Smooth muscle cell (in vitro differentiated cells): ENCODE measurements around the gene IL1RAPL1. TPM values are rescaled to one million over a fixed set of nuclear protein-coding genes. Genes with fewer than 3 reads are reported as not detected.

ENCODE experiments used
- DNase-seq: peaks from one replicate; lab custom pipeline; 2025; ENCODE audit not compliant: unreplicated experiment; lab: John Stamatoyannopoulos, UW
- H2AFZ ChIP-seq: fragments of 200-600 bp; sonication (generic); 2 replicates; pipeline ENCODE4 v1.6.0; 2016; ENCODE audit warnings: antibody characterized with exemption, low read depth, mild to moderate bottlenecking
- H3F3A ChIP-seq: fragments of 200-600 bp; sonication (generic); 2 replicates; pipeline ENCODE4 v1.6.0; 2017; ENCODE audit warnings: antibody characterized with exemption, low read depth
- H3K27ac ChIP-seq: fragments of 200-600 bp; sonication (generic); 2 replicates; pipeline ENCODE4 v1.5.1; 2016; ENCODE audit warnings: low read depth, mild to moderate bottlenecking
- H3K27me3 ChIP-seq: fragments of 200-600 bp; sonication (generic); 2 replicates; pipeline ENCODE4 v1.6.1; 2016; ENCODE audit warnings: low read depth, mild to moderate bottlenecking
- H3K36me3 ChIP-seq: fragments of 200-600 bp; sonication (generic); 2 replicates; pipeline ENCODE4 v1.5.1; 2016; ENCODE audit warnings: low read depth
- H3K4me1 ChIP-seq: fragments of 200-600 bp; sonication (generic); 2 replicates; pipeline ENCODE4 v1.5.1; 2016; ENCODE audit warnings: low read depth
- H3K4me2 ChIP-seq: fragments of 200-600 bp; sonication (generic); 2 replicates; pipeline ENCODE4 v1.6.0; 2016; ENCODE audit warnings: mild to moderate bottlenecking
- H3K4me3 ChIP-seq: fragments of 200-600 bp; sonication (generic); 2 replicates; pipeline ENCODE4 v1.5.1; 2016; ENCODE audit warnings: mild to moderate bottlenecking
- H3K79me2 ChIP-seq: fragments of 200-600 bp; sonication (generic); 2 replicates; pipeline ENCODE4 v1.6.0; 2016; ENCODE audit warnings: low read depth, mild to moderate bottlenecking
- H3K9ac ChIP-seq: fragments of 200-600 bp; sonication (generic); 2 replicates; pipeline ENCODE4 v1.6.0; 2016; ENCODE audit warnings: low read depth
- H3K9me3 ChIP-seq: fragments of 200-600 bp; sonication (generic); replicated peaks from 2 replicates; pipeline ENCODE4 v1.5.1; 2016; ENCODE audit warnings: low read depth
- H4K20me1 ChIP-seq: fragments of 200-600 bp; sonication (generic); 2 replicates; pipeline ENCODE4 v1.6.0; 2016; ENCODE audit warnings: low read depth
- WGBS: methylation state at CpG from one replicate; pipeline ENCODE4 v1.1.7; 2016; ENCODE audit warnings: low lambda C conversion rate; 5-methylcytosine and 5-hydroxymethylcytosine counted together
- polyA plus RNA-seq: library from polyadenylated mRNA; unstranded; fragments of >200 nt; fragmentation: Nextera tagmentation; extraction: Ambion mirVana; gene quantifications from 2 replicates; pipeline ENCODE4 v1.2.1, GENCODE V29; 2016
- total RNA-seq: library from RNA; depleted of rRNA; stranded (reverse); fragments of >200 nt; gene quantifications from 2 replicates; pipeline ENCODE4 v1.2.3, GENCODE V29; 2014
- TF ChIP-seq, protein P1 (sequence below): fragments of 200-600 bp; sonication (generic); IDR thresholded peaks from 2 replicates; pipeline ENCODE4 v1.5.1; 2017; ENCODE audit warnings: borderline replicate concordance, mild to moderate bottlenecking, antibody characterized with exemption; ENCODE audit not compliant: insufficient read depth, poor library complexity, severe bottlenecking

The IL1RAPL1 gene
- total and polyA plus RNA-seq, 2 experiments from 2014 or later = 0.04 TPM; not detected in 1

DNA sequence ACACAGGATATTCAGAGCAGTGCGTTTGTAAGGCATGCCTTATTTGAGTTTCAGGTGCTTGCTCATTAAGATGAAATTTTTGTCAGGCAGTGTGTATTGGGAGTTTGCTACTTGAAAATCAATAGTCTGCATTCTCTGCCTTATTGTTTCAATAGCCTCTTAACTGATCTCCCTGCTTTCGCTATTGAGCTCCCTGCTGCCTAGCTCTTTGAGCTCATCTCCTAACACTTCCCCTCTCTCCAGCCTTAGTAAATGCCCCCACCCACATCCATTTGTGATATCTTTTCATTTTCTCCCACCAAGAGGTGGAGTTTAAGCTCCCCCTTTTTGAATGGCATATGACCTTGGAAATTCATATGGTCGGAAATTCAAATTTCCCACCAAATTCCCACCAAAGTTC is 256.6 kb downstream of the IL1RAPL1 start:
- 59% methylated on average over 3 of the region's 3 CpGs for WGBS
- no peaks in the 10 kb centered on the region for H3K4me1 ChIP-seq

GRCh38 chrX:28847423-28847822 is 260.2 kb downstream of the IL1RAPL1 start:
- Histone ChIP-seq H3K4me2 (no peak overlapping the region), H3K4me3 (no peak overlapping the region), H4K20me1 (no peaks in the 10 kb centered on the region), H3K27me3 (no peaks in the 10 kb centered on the region), H3K4me1 (no peaks in the 10 kb centered on the region), H3K27ac (no peak overlapping the region), H3F3A (no peaks in the 10 kb centered on the region), H3K79me2 (no peaks in the 10 kb centered on the region), H3K9me3 (no peaks in the 10 kb centered on the region), H3K9ac (no peak overlapping the region), H2AFZ (no peak overlapping the region), H3K36me3 (no peaks in the 10 kb centered on the region)
- WGBS = 32% methylated on average over 3 of the region's 3 CpGs
- TF ChIP-seq, protein P1, sequence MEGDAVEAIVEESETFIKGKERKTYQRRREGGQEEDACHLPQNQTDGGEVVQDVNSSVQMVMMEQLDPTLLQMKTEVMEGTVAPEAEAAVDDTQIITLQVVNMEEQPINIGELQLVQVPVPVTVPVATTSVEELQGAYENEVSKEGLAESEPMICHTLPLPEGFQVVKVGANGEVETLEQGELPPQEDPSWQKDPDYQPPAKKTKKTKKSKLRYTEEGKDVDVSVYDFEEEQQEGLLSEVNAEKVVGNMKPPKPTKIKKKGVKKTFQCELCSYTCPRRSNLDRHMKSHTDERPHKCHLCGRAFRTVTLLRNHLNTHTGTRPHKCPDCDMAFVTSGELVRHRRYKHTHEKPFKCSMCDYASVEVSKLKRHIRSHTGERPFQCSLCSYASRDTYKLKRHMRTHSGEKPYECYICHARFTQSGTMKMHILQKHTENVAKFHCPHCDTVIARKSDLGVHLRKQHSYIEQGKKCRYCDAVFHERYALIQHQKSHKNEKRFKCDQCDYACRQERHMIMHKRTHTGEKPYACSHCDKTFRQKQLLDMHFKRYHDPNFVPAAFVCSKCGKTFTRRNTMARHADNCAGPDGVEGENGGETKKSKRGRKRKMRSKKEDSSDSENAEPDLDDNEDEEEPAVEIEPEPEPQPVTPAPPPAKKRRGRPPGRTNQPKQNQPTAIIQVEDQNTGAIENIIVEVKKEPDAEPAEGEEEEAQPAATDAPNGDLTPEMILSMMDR = no peak
- DNase-seq = no peak

More for the DNA sequence above, 256.6 kb downstream of the IL1RAPL1 start:
- Histone ChIP-seq H4K20me1 (no peaks in the 10 kb centered on the region), H3K4me3 (no peak overlapping the region), H3K79me2 (no peaks in the 10 kb centered on the region), H3K4me2 (no peak overlapping the region), H2AFZ (no peak overlapping the region), H3K9me3 (no peaks in the 10 kb centered on the region), H3F3A (no peaks in the 10 kb centered on the region), H3K9ac (no peak overlapping the region), H3K27me3 (no peaks in the 10 kb centered on the region), H3K27ac (no peak overlapping the region), H3K36me3 (no peaks in the 10 kb centered on the region)
- TF ChIP-seq, protein P1 = no peak
- DNase-seq = no peak

- Histone ChIP-seq H3K9me3 (no peaks in the 10 kb centered on the region), H3K4me2 (no peak overlapping the region), H3K36me3 (no peaks in the 10 kb centered on the region), H3K9ac (no peak overlapping the region), H3K4me1 (no peaks in the 10 kb centered on the region), H3K4me3 (no peak overlapping the region), H4K20me1 (no peaks in the 10 kb centered on the region), H3F3A (no peaks in the 10 kb centered on the region), H3K79me2 (no peaks in the 10 kb centered on the region), H3K27ac (no peak overlapping the region), H2AFZ (no peak overlapping the region), H3K27me3 (no peaks in the 10 kb centered on the region)
- DNase-seq = no peak
- WGBS = 84% methylated on average over 3 of the region's 3 CpGs
- TF ChIP-seq, protein P1 = no peak
Observed at GRCh38 chrX:28848707-28849106, 261.5 kb downstream of the IL1RAPL1 start.

DNA sequence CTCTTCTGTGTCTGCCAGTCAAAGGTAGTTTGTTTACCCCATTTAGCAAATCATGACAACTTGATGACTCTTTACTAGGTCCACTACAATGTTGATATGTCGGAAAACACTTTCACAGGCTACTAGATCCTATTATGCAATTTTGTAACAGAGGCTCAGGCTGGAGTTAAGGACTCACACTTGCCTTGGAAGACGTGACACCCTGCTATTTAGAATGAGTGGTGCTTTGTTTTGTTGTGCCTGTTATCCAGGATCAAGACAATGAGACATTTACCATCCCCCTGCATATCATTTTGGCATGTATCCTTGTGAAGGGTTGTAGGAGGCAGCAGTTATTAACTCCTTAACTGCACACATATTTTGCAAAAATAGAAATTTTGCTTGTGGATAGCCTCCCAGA is 263.7 kb downstream of the IL1RAPL1 start:
- Histone ChIP-seq H2AFZ (no peak overlapping the region), H3K79me2 (no peaks in the 10 kb centered on the region), H3K36me3 (no peaks in the 10 kb centered on the region), H3K9me3 (no peaks in the 10 kb centered on the region), H4K20me1 (no peaks in the 10 kb centered on the region), H3K4me1 (no peaks in the 10 kb centered on the region), H3K27me3 (no peaks in the 10 kb centered on the region), H3K4me2 (no peak overlapping the region), H3K9ac (no peak overlapping the region), H3K4me3 (no peak overlapping the region), H3F3A (no peaks in the 10 kb centered on the region), H3K27ac (no peak overlapping the region)
- TF ChIP-seq, protein P1 = no peak
- 66% methylated on average over 2 of the region's 2 CpGs for WGBS
- no peak for DNase-seq
